ENCODE measurements around the gene FAM32A. TPM values are rescaled to one million over a fixed set of nuclear protein-coding genes. Genes with fewer than 3 reads are reported as not detected.

FAM32A gene
- total RNA-seq: 10 to 100 TPM; 59.5 to 60.7 TPM

GRCh38 chr19:16185123-16185767 is at the start of gene FAM32A:
FAM32A (plus strand) TSS chr19:16185410; CDS start chr19:16185443, 33 bp downstream.

DNA sequence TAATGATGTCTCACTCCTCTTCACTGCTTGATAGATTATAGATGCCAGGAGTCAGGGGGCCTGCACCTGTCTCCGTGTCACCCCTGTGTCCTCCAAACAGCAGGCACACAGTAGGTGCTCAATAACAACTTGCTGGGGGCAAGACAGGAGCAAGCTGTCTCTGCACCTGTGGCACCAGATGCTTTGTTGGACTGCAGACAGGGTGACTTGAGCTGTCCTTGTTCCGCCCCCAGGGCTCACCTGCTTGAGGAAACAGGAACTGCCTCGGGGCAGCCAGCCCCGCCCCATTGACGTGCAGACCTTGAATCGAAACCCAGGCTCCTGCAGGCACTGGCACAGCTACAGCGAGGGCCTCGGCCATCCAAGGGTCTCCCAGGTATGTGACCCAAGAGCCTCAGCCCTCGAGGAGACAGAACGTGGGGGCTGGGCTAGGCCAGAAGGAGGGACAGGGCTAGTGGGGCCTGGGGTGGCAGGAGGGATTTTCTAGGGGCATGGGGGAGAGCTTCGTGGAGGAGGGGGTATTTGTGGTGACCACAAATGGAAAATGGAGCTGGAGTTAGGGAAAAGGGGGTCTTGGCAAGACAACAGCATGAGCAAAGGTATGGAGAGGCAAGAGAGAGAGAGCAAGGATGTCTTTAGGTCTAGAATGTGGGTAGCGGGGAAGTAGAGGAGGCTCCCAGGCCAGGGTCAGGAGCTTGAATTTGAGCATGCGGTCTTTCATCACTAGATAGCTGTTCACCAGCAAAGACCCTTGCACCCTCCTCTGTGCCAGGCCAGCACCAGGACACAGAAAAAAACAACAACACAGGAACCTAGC is 41.6 kb upstream of the FAM32A start, which contains the start of gene HSH2D:
Gene HSH2D (plus strand): TSS at position 287 of the 817 bp plus-strand sequence. CDS start 5,066 bp downstream, outside the sequence.

DNA sequence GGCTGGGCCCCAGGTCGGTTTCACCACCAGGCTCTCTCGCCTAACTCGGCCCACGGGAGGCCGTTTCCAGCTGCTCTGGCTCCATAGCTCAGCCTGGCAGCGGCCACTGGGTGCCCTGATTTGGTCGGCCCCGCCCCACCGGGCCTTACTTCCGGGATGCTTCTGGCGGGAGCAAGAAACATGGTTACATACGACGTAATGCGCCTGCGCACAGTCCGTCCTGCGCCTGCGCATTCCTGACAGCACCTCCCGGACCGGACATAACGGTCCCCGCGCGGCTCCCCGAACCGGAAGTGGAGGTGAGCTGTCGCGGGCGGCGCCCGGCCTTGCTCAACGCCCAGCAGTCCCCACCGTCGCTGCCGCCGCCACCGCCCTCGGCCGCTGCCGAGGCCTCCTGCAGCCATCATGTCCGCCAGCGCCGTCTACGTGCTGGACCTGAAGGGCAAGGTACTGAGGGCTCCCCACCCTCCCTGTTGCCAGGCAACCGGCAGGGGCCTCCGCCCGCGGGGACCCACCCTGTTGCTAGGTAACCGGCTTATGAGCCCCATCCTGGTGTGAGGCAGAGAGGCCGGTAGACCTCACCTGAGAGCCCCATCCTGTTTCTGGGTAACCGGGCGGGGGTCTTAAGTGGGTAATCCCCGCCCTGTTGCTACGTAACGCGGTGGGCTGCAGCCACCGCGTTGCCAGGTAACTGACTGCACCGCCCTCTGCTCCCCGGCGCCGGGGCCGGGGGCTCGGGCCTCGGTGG is 12.6 kb downstream of the FAM32A start, which contains the start of gene AP1M1:
Gene AP1M1 (plus strand): TSS at position 290 of the 748 bp plus-strand sequence. CDS start 116 bp downstream, at position 406.

Other genes starting within 250 kb of the FAM32A start
- gene OR10H4, start 236.4 kb upstream of the FAM32A start, total RNA-seq: not detected
- gene TPM4, start 108.9 kb upstream of the FAM32A start, total RNA-seq: 100 to 1,000 TPM; 334 to 348 TPM
- 100 to 1,000 TPM; 107 to 112 TPM for gene RAB8A, start 73.5 kb upstream of the FAM32A start, total RNA-seq
- 10 to 100 TPM; 38.1 to 40.3 TPM for gene HSH2D, start 41.7 kb upstream of the FAM32A start, total RNA-seq
- not detected for gene CIB3, start 11.9 kb upstream of the FAM32A start, total RNA-seq
- 100 to 1,000 TPM; 130 to 136 TPM for gene AP1M1, start 12.5 kb downstream of the FAM32A start, total RNA-seq
- 100 to 1,000 TPM; 386 to 395 TPM for gene KLF2, start 139.4 kb downstream of the FAM32A start, total RNA-seq

Data from activated naive CD4-positive, alpha-beta T cell treated with anti-CD3 and anti-CD28 coated beads, Interleukin-2, amount 10 ng/mL, durations not matched to agents 5 hours and 36 hours (primary cell).